Hematopoietic multipotent progenitor cell treated with erythropoietin and hydrocortisone succinate and interleukin-3 and kit ligand, for 6 days (in vitro differentiated cells): Measurements from ENCODE around the gene HDHD5.

Experiments
- DNase-seq: peaks from one replicate; pipeline ENCODE4 v3.0.0-alpha.2; 2015

HDHD5 gene

GRCh38 chr22:17119481-17120202 lies 39.4 kb downstream of the HDHD5 start:
- peak; percentile 45 for DNase-seq

- DNase-seq, result no peak
Observed at GRCh38 chr22:17118342-17118741, 40.7 kb downstream of the HDHD5 start.

GRCh38 chr22:17117890-17118289 lies 41.2 kb downstream of the HDHD5 start:
- no peak for DNase-seq

GRCh38 chr22:17117400-17117799 lies 41.7 kb downstream of the HDHD5 start:
- no peak for DNase-seq

GRCh38 chr22:17116572-17117330 lies 42.3 kb downstream of the HDHD5 start:
- no peak for DNase-seq

GRCh38 chr22:17115945-17116565 lies 43.0 kb downstream of the HDHD5 start:
- DNase-seq, result no peak

- DNase-seq, result no peak
Observed at GRCh38 chr22:17115236-17115635, 43.8 kb downstream of the HDHD5 start.

GRCh38 chr22:17114898-17115235 lies 44.2 kb downstream of the HDHD5 start:
- no peak for DNase-seq

- no peak for DNase-seq
Observed at GRCh38 chr22:17114173-17114897, 44.7 kb downstream of the HDHD5 start.

- no peak for DNase-seq
Observed at GRCh38 chr22:17113600-17113999, 45.5 kb downstream of the HDHD5 start.

- no peak for DNase-seq
Observed at GRCh38 chr22:17112491-17113042, 46.5 kb downstream of the HDHD5 start.

- no peak for DNase-seq
Observed at GRCh38 chr22:17110791-17111550, 48.1 kb downstream of the HDHD5 start.

GRCh38 chr22:17109976-17110375 lies 49.1 kb downstream of the HDHD5 start:
- DNase-seq, result no peak

GRCh38 chr22:17109113-17109865 lies 49.8 kb downstream of the HDHD5 start:
- DNase-seq, result no peak

GRCh38 chr22:17108256-17109112 lies 50.6 kb downstream of the HDHD5 start:
- no peak for DNase-seq

- no peak for DNase-seq
Observed at GRCh38 chr22:17107547-17107810, 51.6 kb downstream of the HDHD5 start.

GRCh38 chr22:17106785-17107546 lies 52.1 kb downstream of the HDHD5 start:
- DNase-seq, result peak; percentile 75

- DNase-seq, result peak; percentile 43
Observed at GRCh38 chr22:17106161-17106784, 52.8 kb downstream of the HDHD5 start.
